Thoracic aorta (tissue), 2 donors: Measurements from ENCODE around the gene NCOR1. TPM values are rescaled to one million over a fixed set of nuclear protein-coding genes. Genes with fewer than 3 reads are reported as not detected.
"Not testable (repeated sequence)": the region's sequence is repeated elsewhere in the genome, so short reads cannot be mapped to it uniquely, and the experiment has no call there.

Source experiments
- ATAC-seq: fragments of 150-250 bp; one replicate; pipeline ENCODE4 v1.8.0; 2017; ENCODE audit warnings: low read depth; ENCODE audit not compliant: insufficient number of reproducible peaks, low FRiP score
- DNase-seq: peaks from one replicate; pipeline ENCODE4 v3.0.0-alpha.2; 2020; ENCODE audit warnings: low spot score
- H3K27ac ChIP-seq, 2 donors: fragments of 200-600 bp; sonication (generic); 1 replicate in 1 of 2; 2 replicates in 1 of 2; pipeline ENCODE4 v1.5.1; 2016; ENCODE audit warnings: mild to moderate bottlenecking in 2 of 2, moderate library complexity in 2 of 2
- H3K27me3 ChIP-seq: fragments of 200-600 bp; sonication (generic); replicated peaks from 2 replicates; pipeline ENCODE4 v1.6.0; 2016; ENCODE audit warnings: mild to moderate bottlenecking; ENCODE audit not compliant: insufficient read depth
- H3K36me3 ChIP-seq: fragments of 200-600 bp; sonication (generic); one replicate; pipeline ENCODE4 v1.5.1; 2016
- H3K4me1 ChIP-seq, 2 donors: fragments of 200-600 bp; sonication (generic); 1 replicate in 1 of 2; 2 replicates in 1 of 2; pipeline versions ENCODE4 v1.5.1 to v1.6.0; 2016; ENCODE audit warnings: low read depth in 2 of 2, mild to moderate bottlenecking in 1 of 2; ENCODE audit not compliant: control insufficient read depth in 1 of 2
- H3K4me3 ChIP-seq: fragments of 200-600 bp; sonication (generic); 2 replicates; pipeline ENCODE4 v1.5.1; 2016; ENCODE audit warnings: mild to moderate bottlenecking
- H3K9me3 ChIP-seq: fragments of 200-600 bp; sonication (generic); 2 replicates; pipeline ENCODE4 v1.5.1; 2016
- total RNA-seq, 2 donors: library from RNA; depleted of rRNA; stranded (reverse); fragments of >200 nt; gene quantifications; one replicate each; pipeline versions ENCODE4 v1.1.0 to v1.2.3, GENCODE V29; 2016
- TF ChIP-seq, protein P1 (sequence below): fragments of 200-600 bp; sonication (generic); IDR thresholded peaks from one replicate; pipeline ENCODE4 v1.5.1; 2019; ENCODE audit warnings: antibody characterized with exemption

Gene NCOR1
- total RNA-seq, 2 donors from 2014 or later: 131 to 178 TPM

DNA sequence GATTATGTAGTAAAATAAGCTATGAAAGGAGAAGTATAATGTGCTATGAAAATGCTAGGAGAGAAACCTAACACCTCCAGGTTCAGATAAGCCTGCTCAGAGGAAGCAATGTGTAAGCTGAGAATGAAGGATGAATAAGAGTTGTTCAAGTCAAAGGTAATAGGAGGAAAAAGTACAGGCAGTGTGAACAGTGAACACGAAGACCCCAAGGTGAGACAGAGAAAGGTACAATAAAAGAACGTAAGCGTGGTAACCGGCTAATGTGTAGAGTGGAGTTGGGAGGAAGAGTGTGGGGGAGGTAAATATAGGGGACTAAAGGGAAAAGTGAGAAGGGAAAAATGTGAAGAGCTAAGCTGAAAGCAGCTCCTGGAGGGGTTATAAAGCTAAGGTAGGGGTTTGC, 141.5 kb downstream of the NCOR1 start:
- TF ChIP-seq, protein P1, sequence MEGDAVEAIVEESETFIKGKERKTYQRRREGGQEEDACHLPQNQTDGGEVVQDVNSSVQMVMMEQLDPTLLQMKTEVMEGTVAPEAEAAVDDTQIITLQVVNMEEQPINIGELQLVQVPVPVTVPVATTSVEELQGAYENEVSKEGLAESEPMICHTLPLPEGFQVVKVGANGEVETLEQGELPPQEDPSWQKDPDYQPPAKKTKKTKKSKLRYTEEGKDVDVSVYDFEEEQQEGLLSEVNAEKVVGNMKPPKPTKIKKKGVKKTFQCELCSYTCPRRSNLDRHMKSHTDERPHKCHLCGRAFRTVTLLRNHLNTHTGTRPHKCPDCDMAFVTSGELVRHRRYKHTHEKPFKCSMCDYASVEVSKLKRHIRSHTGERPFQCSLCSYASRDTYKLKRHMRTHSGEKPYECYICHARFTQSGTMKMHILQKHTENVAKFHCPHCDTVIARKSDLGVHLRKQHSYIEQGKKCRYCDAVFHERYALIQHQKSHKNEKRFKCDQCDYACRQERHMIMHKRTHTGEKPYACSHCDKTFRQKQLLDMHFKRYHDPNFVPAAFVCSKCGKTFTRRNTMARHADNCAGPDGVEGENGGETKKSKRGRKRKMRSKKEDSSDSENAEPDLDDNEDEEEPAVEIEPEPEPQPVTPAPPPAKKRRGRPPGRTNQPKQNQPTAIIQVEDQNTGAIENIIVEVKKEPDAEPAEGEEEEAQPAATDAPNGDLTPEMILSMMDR: no peak
- no peaks in the 10 kb centered on the region for H3K27me3 ChIP-seq
- H3K9me3 ChIP-seq: no peaks in the 10 kb centered on the region
- H3K36me3 ChIP-seq: peaks cover 37% of the 10 kb centered on the region
- DNase-seq (no peak), ATAC-seq (no peak)
- no peak overlapping the region for H3K4me3 ChIP-seq
- H3K4me1 ChIP-seq: no peaks in the 10 kb centered on the region
- no peak overlapping the region for H3K27ac ChIP-seq

DNA sequence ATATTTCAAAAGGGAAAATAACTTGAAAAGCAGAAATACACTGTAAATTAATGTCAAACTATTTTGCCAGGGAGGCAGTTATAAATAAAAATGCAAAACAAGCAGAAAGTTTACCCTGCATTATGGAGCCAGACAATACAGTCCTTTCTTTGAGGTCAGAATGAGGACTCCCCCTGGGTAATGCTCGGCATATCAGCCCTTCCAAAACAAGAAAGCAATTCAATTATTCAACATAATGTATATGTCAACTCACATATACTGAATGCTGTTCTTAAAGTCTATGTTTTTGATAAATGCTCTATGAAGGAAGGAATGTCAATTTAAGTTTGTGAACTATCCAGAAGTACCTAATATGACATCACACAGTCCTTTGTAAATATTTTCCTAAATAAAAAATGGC, 143.3 kb downstream of the NCOR1 start:
- DNase-seq: no peak
- Histone ChIP-seq H3K9me3 (no peaks in the 10 kb centered on the region), H3K27me3 (no peaks in the 10 kb centered on the region), H3K4me1 (no peaks in the 10 kb centered on the region), H3K27ac (no peak overlapping the region), H3K36me3 (peaks cover 27% of the 10 kb centered on the region), H3K4me3 (no peak overlapping the region)
- TF ChIP-seq, protein P1: no peak
- no peak for ATAC-seq

DNA sequence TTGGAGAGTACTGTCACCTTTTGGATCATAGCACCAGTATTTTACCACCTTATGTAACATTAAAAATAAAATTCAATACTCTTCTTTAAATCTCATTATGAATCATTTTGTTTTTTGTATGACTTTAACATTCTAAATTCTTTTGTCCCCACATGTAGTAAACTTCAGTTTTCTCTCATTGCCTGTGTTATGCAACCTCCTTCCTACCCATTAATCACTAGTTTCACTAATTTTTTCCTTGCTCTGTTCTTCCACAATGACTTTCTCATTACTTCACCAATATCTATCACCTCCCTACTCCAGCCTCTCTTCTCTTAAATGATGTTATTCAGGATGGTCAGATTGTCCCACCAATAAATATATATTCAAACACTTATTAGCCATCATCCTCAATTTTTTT, 147.0 kb downstream of the NCOR1 start:
- H3K4me3 ChIP-seq: no peak overlapping the region
- H3K4me1 ChIP-seq: no peaks in the 10 kb centered on the region
- H3K27ac ChIP-seq: no peak overlapping the region
- no peaks in the 10 kb centered on the region for H3K27me3 ChIP-seq
- peaks cover 50% of the 10 kb centered on the region for H3K36me3 ChIP-seq
- H3K9me3 ChIP-seq: no peaks in the 10 kb centered on the region
- no peak for ATAC-seq
- TF ChIP-seq, protein P1: no peak
- no peak for DNase-seq

GRCh38 chr17:16066125-16066524, 149.2 kb downstream of the NCOR1 start:
- DNase-seq: no peak
- TF ChIP-seq, protein P1: no peak
- Histone ChIP-seq H3K27me3 (no peaks in the 10 kb centered on the region), H3K4me1 (no peaks in the 10 kb centered on the region), H3K9me3 (no peaks in the 10 kb centered on the region), H3K36me3 (peaks cover 68% of the 10 kb centered on the region), H3K27ac (no peak overlapping the region), H3K4me3 (no peak overlapping the region)
- no peak for ATAC-seq

DNA sequence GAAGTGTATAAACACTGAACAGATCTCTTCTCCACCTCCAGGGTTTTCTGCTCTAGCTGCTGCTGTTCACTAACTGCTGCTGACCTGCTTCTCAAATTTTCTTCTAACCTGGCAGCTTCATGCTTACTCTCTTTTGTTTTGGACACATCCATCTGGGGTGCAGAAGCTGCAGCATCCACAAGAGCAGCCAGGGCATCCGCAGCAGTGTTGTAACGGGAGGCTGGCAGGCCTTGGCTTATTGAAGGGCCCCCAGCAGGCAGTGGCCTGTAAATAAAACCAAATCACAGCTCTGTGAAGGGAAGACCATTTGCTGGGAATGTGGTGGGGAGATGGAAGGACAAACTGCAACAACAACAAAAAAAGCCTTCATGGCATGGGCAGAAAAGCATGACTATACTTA, 153.7 kb downstream of the NCOR1 start:
- TF ChIP-seq, protein P1: no peak
- no peaks in the 10 kb centered on the region for H3K9me3 ChIP-seq
- H3K27ac ChIP-seq: no peak overlapping the region
- H3K4me3 ChIP-seq: no peak overlapping the region
- H3K27me3 ChIP-seq: no peaks in the 10 kb centered on the region
- H3K4me1 ChIP-seq: no peaks in the 10 kb centered on the region
- ATAC-seq: no peak
- peaks cover 62% of the 10 kb centered on the region for H3K36me3 ChIP-seq
- DNase-seq: no peak

GRCh38 chr17:16055139-16055538, 160.2 kb downstream of the NCOR1 start:
- not testable (repeated sequence) for ATAC-seq, H3K9me3 ChIP-seq, H3K27me3 ChIP-seq, H3K4me3 ChIP-seq, H3K4me1 ChIP-seq, H3K27ac ChIP-seq, DNase-seq
- H3K36me3 ChIP-seq: peaks cover 29% of the 10 kb centered on the region
